Transverse colon (tissue), 4 donors: ENCODE data around the gene TMPRSS9. TPM values are rescaled to one million over a fixed set of nuclear protein-coding genes. Genes with fewer than 3 reads are reported as not detected.

Source experiments
- DNase-seq: peaks from one replicate; pipeline ENCODE4 v3.0.0-alpha.2; 2019
- H3K27ac ChIP-seq, 4 donors: fragments of 200-600 bp; sonication (generic); 2 replicates each; pipeline ENCODE4 v1.5.1; 2016 to 2018; ENCODE audit warnings: inconsistent platforms in 4 of 4
- H3K27me3 ChIP-seq: fragments of 200-600 bp; sonication (generic); 2 replicates; pipeline ENCODE4 v1.5.1; 2017; ENCODE audit warnings: inconsistent platforms
- H3K36me3 ChIP-seq, 4 donors: fragments of 200-600 bp; sonication (generic); 2 replicates each; pipeline ENCODE4 v1.5.1; 2017 to 2019; ENCODE audit warnings: inconsistent platforms in 4 of 4
- H3K4me1 ChIP-seq, 4 donors: fragments of 200-600 bp; sonication (generic); 2 replicates each; pipeline ENCODE4 v1.5.1; 2017 to 2020; ENCODE audit warnings: inconsistent platforms in 4 of 4
- H3K4me3 ChIP-seq, 4 donors: fragments of 200-600 bp; sonication (generic); 1 replicate in 1 of 4; 2 replicates in 3 of 4; pipeline versions ENCODE4 v1.5.1 to v1.6.1; 2017 to 2019; ENCODE audit warnings: inconsistent platforms in 4 of 4
- H3K9me3 ChIP-seq, 2 donors: fragments of 200-600 bp; sonication (generic); 2 replicates each; pipeline ENCODE4 v1.5.1; 2017 to 2019; ENCODE audit warnings: inconsistent platforms in 2 of 2
- EP300 ChIP-seq: sonication (generic); formaldehyde crosslinking; IDR thresholded peaks from one replicate; pipeline ENCODE4 v1.6.1; 2017; ENCODE audit warnings: antibody characterized with exemption, low read depth
- POLR2A ChIP-seq: fragments of 450-650 bp; IDR thresholded peaks from one replicate; pipeline ENCODE4 v1.6.1; 2016; ENCODE audit warnings: antibody characterized with exemption, mild to moderate bottlenecking, moderate library complexity
- POLR2AphosphoS5 ChIP-seq, 3 donors: sonication (generic); formaldehyde crosslinking; IDR thresholded peaks; one replicate each; pipeline ENCODE4 v1.6.1; 2016; ENCODE audit warnings: antibody characterized with exemption in 3 of 3
- WGBS, 2 donors: methylation state at CpG; one replicate each; pipeline ENCODE4 v1.1.5; 2018; ENCODE audit warnings: low coverage in 1 of 2; 5-methylcytosine and 5-hydroxymethylcytosine counted together
- in situ Hi-C, 4 donors: fragments of 200-750 bp; cut with MboI; loops; one replicate each; pipeline versions ENCODE4 v1.15.0 to v1.15.1; 2017; ENCODE audit warnings: low sequenced_read_pairs in 3 of 4, low pct_ligation_motif_present in 1 of 4, low pct_unique_long_range_greater_than_20kb in 1 of 4
- intact Hi-C: fragments of 100-400 bp; cut with DNase I; formaldehyde crosslinking; loops from one replicate; pipeline ENCODE4 v1.15.1; 2023; ENCODE audit warnings: low total_unique reads
- total RNA-seq, 4 donors: library from RNA; depleted of rRNA; stranded (reverse); fragments of >200 nt; gene quantifications; one replicate each; pipeline ENCODE4 v1.1.0, GENCODE V29; 2016
- TF ChIP-seq, protein P1 (sequence below), 5 experiments: fragments of 200-600 bp in 3 of 5; fragments of 450-650 bp in 2 of 5; sonication (generic) in 3 of 5; IDR thresholded peaks; 1 replicate in 2 of 5; 2 replicates in 3 of 5; pipeline ENCODE4 v1.5.1; 2016 to 2017; ENCODE audit warnings: antibody characterized with exemption in 5 of 5, inconsistent platforms in 3 of 5, mild to moderate bottlenecking in 2 of 5, moderate library complexity in 1 of 5

TMPRSS9 gene
- total RNA-seq, 4 donors from 2014 or later = 0.27 TPM; not detected in 3

DNA sequence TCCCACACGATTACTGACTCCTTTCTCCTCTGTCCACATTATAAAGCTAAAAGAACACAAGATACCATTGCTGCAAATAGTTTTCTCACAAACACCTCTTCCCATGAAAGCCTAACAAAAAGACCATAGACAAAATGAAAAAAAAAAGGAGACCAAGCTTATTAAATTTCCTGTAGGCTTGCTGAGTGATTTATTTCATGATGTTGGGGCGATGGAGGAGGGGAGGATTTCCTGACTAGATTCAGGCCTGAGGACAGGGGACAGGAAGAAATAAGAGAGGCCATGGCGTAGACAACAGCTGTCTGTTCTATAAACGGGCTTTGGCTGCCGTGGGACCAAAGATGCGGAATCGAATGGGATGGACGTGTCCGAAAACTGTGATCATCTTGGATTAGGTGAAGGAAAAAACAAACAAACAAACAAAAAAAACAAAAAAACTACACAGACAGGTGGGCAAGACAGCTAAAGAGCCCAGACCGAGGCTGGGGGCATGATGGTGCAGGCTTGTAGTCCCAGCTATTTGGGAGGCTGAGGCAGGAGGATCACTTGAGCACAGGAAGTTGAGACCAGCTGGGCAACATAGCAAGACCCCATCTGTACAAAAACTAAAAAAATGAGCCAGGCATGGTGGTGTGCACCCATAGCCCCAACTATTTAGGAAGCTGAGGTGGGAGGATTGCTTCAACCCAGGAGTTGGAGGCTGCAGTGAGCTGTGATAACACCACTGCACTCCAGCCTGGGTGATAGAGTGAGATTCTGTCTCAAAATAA lies 5.3 kb downstream of the TMPRSS9 start:
- TF ChIP-seq, protein P1, sequence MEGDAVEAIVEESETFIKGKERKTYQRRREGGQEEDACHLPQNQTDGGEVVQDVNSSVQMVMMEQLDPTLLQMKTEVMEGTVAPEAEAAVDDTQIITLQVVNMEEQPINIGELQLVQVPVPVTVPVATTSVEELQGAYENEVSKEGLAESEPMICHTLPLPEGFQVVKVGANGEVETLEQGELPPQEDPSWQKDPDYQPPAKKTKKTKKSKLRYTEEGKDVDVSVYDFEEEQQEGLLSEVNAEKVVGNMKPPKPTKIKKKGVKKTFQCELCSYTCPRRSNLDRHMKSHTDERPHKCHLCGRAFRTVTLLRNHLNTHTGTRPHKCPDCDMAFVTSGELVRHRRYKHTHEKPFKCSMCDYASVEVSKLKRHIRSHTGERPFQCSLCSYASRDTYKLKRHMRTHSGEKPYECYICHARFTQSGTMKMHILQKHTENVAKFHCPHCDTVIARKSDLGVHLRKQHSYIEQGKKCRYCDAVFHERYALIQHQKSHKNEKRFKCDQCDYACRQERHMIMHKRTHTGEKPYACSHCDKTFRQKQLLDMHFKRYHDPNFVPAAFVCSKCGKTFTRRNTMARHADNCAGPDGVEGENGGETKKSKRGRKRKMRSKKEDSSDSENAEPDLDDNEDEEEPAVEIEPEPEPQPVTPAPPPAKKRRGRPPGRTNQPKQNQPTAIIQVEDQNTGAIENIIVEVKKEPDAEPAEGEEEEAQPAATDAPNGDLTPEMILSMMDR (IDR thresholded peaks at IDR 0.05) = no peak
- TF ChIP-seq POLR2A = no peak
- H3K36me3 ChIP-seq = no peaks in the 10 kb centered on the region
- H3K4me1 ChIP-seq = no peaks in the 10 kb centered on the region
- WGBS, 2 donors = 72 to 73% methylated on average over 6 to 10 of the region's 10 CpGs
- H3K27me3 ChIP-seq = peaks cover 47% of the 10 kb centered on the region
- H3K4me3 ChIP-seq = no peak overlapping the region
- no peak overlapping the region for H3K27ac ChIP-seq
- no peaks in the 10 kb centered on the region for H3K9me3 ChIP-seq
- DNase-seq = no peak
- in situ Hi-C loops = no loop called here
- intact Hi-C loops = no loop called here

DNA sequence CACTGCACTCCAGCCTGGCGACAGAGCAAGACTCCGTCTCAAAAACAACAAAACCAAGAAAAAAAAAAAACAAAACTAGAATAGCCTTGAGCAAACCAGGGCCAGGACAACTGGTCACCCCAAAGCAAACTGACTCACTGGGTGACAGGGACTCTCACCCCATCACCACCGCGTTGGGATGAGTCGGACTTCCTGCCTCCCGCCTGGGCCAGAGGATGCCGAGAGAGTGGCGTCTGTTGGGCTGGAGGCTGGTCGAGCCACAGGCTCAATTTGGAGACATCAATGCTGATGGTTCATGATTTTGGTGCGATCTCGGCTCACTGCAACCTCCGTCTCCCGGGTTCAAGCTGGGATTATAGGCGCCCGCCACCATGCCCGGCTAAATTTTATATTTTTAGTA lies 11.6 kb downstream of the TMPRSS9 start:
- no peak overlapping the region for H3K27ac ChIP-seq
- no peaks in the 10 kb centered on the region for H3K9me3 ChIP-seq
- in situ Hi-C loops (no loop called here), intact Hi-C loops (no loop called here)
- TF ChIP-seq POLR2AphosphoS5 (IDR thresholded peaks at IDR 0.05) (no peak), POLR2A (no peak), EP300 (no peak)
- TF ChIP-seq, protein P1 (IDR thresholded peaks at IDR 0.05) = no peak
- no peaks in the 10 kb centered on the region for H3K4me1 ChIP-seq
- no peaks in the 10 kb centered on the region for H3K36me3 ChIP-seq
- H3K27me3 ChIP-seq = peaks cover 21% of the 10 kb centered on the region
- H3K4me3 ChIP-seq = no peak overlapping the region
- DNase-seq = no peak
- WGBS, 2 donors = 76 to 90% methylated on average over 4 to 16 of the region's 16 CpGs

DNA sequence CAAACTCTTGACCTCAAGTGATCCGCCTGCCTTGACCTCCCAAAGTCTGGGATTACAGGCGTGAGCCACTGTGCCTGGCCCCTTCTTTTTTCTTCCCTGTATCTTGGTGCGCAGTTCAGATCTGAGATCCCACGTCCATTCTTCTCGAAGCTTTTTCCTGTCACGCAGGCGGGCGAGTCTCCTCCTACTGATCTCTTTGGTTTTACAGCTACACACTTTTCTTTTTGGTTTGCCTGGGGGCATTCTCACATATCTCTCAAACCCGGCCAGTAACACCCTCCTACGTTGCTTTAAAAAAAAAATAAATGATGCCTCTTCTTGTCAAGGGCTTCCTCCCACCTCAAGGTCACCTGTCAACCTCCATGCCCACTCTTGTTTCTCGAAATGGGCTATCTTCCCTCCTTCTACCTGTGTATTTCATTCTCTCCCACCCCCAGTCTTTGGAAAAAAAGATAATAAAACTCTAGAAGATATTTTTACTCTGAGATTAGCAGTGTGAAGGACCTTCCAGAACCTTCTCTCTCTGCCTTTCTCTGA lies 12.1 kb downstream of the TMPRSS9 start:
- in situ Hi-C loops (no loop called here), intact Hi-C loops (no loop called here)
- Histone ChIP-seq H3K9me3 (no peaks in the 10 kb centered on the region), H3K4me1 (no peaks in the 10 kb centered on the region), H3K4me3 (no peak overlapping the region), H3K27me3 (peaks cover 21% of the 10 kb centered on the region), H3K36me3 (no peaks in the 10 kb centered on the region), H3K27ac (no peak overlapping the region)
- TF ChIP-seq, protein P1 (IDR thresholded peaks at IDR 0.05) = no peak
- TF ChIP-seq POLR2A (no peak), EP300 (no peak), POLR2AphosphoS5 (IDR thresholded peaks at IDR 0.05) (no peak)
- whole genome bisulfite sequencing, 2 donors = 42 to 58% methylated on average over 10 to 11 of the region's 11 CpGs
- DNase-seq = no peak

DNA sequence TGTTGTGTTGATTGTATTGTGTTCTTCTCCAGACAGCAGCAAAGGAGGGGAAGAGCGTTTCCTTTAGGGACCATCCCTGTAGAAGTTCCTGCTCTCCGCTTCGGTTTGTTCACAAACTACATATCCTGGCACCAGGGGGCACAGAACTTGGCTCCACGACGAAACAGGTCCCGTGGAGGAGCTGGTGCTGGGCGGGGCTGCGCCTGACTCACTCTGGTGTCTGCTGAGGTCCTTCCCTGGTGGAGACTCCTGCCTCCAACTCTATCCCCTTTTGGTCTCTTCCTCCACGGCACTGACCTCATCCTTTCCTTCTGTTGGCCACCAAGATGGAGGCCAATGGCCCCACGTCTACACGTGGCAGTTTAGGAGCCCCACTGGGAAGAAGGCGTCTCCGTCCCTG lies 14.7 kb downstream of the TMPRSS9 start:
- in situ Hi-C loops (loop anchor here in 2 of 4 donors (25.0 kb wide), 1 partner anchor 88 kb away; the partner anchor contains the start of gene PEAK3 (in 2 of the 2)), intact Hi-C loops (no loop called here)
- no peaks in the 10 kb centered on the region for H3K4me1 ChIP-seq
- peaks cover 21% of the 10 kb centered on the region for H3K27me3 ChIP-seq
- H3K9me3 ChIP-seq = no peaks in the 10 kb centered on the region
- no peak overlapping the region for H3K27ac ChIP-seq
- no peak for DNase-seq
- WGBS, 2 donors = 87% methylated on average over 13 of the region's 13 CpGs; no CpG with 5 or more reads in 1 of the 2 donors
- TF ChIP-seq, protein P1 (IDR thresholded peaks at IDR 0.05) = no peak
- TF ChIP-seq POLR2AphosphoS5 (IDR thresholded peaks at IDR 0.05) (no peak), EP300 (no peak), POLR2A (no peak)
- H3K36me3 ChIP-seq = no peaks in the 10 kb centered on the region
- H3K4me3 ChIP-seq = no peak overlapping the region
